ENCODE results near the gene GABRA6.
"Not testable (repeated sequence)": the region's sequence is repeated elsewhere in the genome, so short reads cannot be mapped to it uniquely, and the experiment has no call there.

DNA sequence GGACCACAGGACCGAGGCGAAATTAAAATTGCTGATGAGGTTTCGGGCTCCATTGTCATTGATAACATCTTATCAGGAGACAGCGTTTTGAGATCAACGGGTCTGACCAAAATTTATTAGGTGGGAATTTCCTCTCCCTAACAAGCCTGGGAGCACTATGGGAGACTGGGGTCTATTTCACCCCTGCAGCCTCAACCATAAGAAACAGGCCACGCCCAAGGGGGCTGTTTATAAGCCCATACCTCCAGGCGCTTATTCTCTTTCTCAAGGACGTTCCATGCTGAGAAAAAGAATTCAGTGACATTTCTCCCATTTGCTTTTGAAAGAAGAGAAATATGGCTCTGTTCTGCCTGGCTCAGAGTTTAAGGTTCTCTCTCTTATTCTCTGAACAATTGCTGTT, 33.6 kb upstream of the GABRA6 start:
- TF ChIP-seq, protein P1, sequence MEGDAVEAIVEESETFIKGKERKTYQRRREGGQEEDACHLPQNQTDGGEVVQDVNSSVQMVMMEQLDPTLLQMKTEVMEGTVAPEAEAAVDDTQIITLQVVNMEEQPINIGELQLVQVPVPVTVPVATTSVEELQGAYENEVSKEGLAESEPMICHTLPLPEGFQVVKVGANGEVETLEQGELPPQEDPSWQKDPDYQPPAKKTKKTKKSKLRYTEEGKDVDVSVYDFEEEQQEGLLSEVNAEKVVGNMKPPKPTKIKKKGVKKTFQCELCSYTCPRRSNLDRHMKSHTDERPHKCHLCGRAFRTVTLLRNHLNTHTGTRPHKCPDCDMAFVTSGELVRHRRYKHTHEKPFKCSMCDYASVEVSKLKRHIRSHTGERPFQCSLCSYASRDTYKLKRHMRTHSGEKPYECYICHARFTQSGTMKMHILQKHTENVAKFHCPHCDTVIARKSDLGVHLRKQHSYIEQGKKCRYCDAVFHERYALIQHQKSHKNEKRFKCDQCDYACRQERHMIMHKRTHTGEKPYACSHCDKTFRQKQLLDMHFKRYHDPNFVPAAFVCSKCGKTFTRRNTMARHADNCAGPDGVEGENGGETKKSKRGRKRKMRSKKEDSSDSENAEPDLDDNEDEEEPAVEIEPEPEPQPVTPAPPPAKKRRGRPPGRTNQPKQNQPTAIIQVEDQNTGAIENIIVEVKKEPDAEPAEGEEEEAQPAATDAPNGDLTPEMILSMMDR (IDR thresholded peaks at IDR 0.05): not testable (repeated sequence)
- TF ChIP-seq POLR2A, POLR2AphosphoS5 (IDR thresholded peaks at IDR 0.05): not testable (repeated sequence)
